HEK293T (cell line): Measurements from ENCODE around the gene SYNPR.
"Not testable (repeated sequence)": the region's sequence is repeated elsewhere in the genome, so short reads cannot be mapped to it uniquely, and the experiment has no call there.

Experiments
- CTCF ChIA-PET: fragments of 350-600 bp; formaldehyde crosslinking; extraction: SDS; loops from one replicate; lab custom pipeline; 2021; ENCODE audit warnings: antibody characterized with exemption, inconsistent platforms; lab: Yijun Ruan, JAX
- POLR2A ChIA-PET: fragments of 350-600 bp; formaldehyde crosslinking; extraction: SDS; loops from one replicate; lab custom pipeline; 2020; ENCODE audit warnings: antibody characterized with exemption, inconsistent platforms; lab: Yijun Ruan, JAX
- DNase-seq: peaks from one replicate; pipeline ENCODE4 v3.0.0; 2012; ENCODE audit warnings: mixed read lengths; ENCODE audit errors: extremely low spot score
- ARNT ChIP-seq: fragments of 450-650 bp; IDR thresholded peaks from 2 replicates; pipeline ENCODE4 v1.6.1; 2017; ENCODE audit warnings: mild to moderate bottlenecking
- BHLHE40 ChIP-seq: fragments of 450-650 bp; IDR thresholded peaks from 2 replicates; pipeline ENCODE4 v1.6.1; 2016; ENCODE audit warnings: mild to moderate bottlenecking, moderate library complexity, borderline replicate concordance
- CTBP1 ChIP-seq: fragments of 450-650 bp; IDR thresholded peaks from 2 replicates; pipeline ENCODE4 v1.6.1; 2016; ENCODE audit warnings: borderline replicate concordance
- ELF4 ChIP-seq: fragments of 450-650 bp; IDR thresholded peaks from 2 replicates; pipeline ENCODE4 v1.6.1; 2017; ENCODE audit warnings: antibody characterized with exemption
- FOXA1 ChIP-seq: fragments of 450-650 bp; IDR thresholded peaks from 2 replicates; pipeline ENCODE4 v1.6.1; 2016; ENCODE audit warnings: mild to moderate bottlenecking
- FOXK2 ChIP-seq: fragments of 450-650 bp; IDR thresholded peaks from 2 replicates; pipeline ENCODE4 v1.6.1; 2016; ENCODE audit warnings: mild to moderate bottlenecking
- FOXM1 ChIP-seq: fragments of 450-650 bp; IDR thresholded peaks from 2 replicates; pipeline ENCODE4 v1.6.1; 2017; ENCODE audit warnings: mild to moderate bottlenecking, borderline replicate concordance
- HDGF ChIP-seq: fragments of 450-650 bp; IDR thresholded peaks from 2 replicates; pipeline ENCODE4 v1.6.1; 2017; ENCODE audit warnings: antibody characterized with exemption, borderline replicate concordance
- L3MBTL2 ChIP-seq: fragments of 450-650 bp; conservative IDR thresholded peaks from 2 replicates; pipeline ENCODE4 v1.6.1; 2016; ENCODE audit warnings: mild to moderate bottlenecking
- LEF1 ChIP-seq: fragments of 450-650 bp; IDR thresholded peaks from 2 replicates; pipeline ENCODE4 v1.6.1; 2017; ENCODE audit warnings: mild to moderate bottlenecking, borderline replicate concordance
- NFRKB ChIP-seq: fragments of 450-650 bp; IDR thresholded peaks from 2 replicates; pipeline ENCODE4 v1.6.1; 2016; ENCODE audit warnings: mild to moderate bottlenecking, moderate library complexity
- SP1 ChIP-seq: fragments of 450-650 bp; IDR thresholded peaks from 2 replicates; pipeline ENCODE4 v1.6.1; 2017
- SUZ12 ChIP-seq: fragments of 450-650 bp; IDR thresholded peaks from 2 replicates; pipeline ENCODE4 v1.6.1; 2016; ENCODE audit warnings: mild to moderate bottlenecking
- TARDBP ChIP-seq: fragments of 450-650 bp; IDR thresholded peaks from 2 replicates; pipeline ENCODE4 v1.6.1; 2016
- ZNF384 ChIP-seq: fragments of 450-650 bp; IDR thresholded peaks from 2 replicates; pipeline ENCODE4 v1.6.1; 2016
- TF ChIP-seq, protein P1 (sequence below): fragments of 450-650 bp; IDR thresholded peaks from 2 replicates; pipeline ENCODE4 v1.6.1; 2016

Gene SYNPR

DNA sequence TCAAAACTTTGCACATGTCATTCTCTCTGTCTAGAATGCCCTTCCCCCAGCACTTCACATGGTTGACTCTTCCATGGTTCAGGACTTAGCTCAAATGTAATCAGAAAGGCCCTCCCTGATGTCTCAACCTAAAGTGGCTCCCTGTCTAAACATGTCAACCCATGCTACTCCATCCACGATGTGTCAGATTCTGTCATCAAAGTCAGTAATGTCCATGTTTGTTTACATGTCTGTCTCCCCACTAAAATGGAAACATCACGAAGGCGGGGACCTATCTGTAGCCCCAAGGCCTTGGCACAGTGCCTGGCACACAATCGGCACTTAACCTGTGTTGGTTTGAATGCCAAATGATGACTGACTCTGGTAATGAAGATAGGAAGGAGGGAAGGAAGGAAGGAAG, 353.6 kb downstream of the SYNPR start:
- ChIA-PET CTCF (no interaction called here), POLR2A (no interaction called here)
- TF ChIP-seq TARDBP (no peak), ARNT (no peak), CTBP1 (no peak), L3MBTL2 (no peak), LEF1 (no peak), ZNF384 (no peak), FOXA1 (no peak), ELF4 (no peak), SP1 (no peak), FOXM1 (no peak), HDGF (no peak), SUZ12 (no peak), NFRKB (no peak), BHLHE40 (no peak), FOXK2 (no peak)
- TF ChIP-seq, protein P1, sequence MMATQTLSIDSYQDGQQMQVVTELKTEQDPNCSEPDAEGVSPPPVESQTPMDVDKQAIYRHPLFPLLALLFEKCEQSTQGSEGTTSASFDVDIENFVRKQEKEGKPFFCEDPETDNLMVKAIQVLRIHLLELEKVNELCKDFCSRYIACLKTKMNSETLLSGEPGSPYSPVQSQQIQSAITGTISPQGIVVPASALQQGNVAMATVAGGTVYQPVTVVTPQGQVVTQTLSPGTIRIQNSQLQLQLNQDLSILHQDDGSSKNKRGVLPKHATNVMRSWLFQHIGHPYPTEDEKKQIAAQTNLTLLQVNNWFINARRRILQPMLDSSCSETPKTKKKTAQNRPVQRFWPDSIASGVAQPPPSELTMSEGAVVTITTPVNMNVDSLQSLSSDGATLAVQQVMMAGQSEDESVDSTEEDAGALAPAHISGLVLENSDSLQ = no peak

GRCh38 chr3:63635186-63635585, 357.1 kb downstream of the SYNPR start:
- TF ChIP-seq SUZ12 = no peak
- no peak for TF ChIP-seq HDGF
- ChIA-PET CTCF (interaction anchor here (0.6 kb wide), 1 partner anchor 20 kb away, joined by 4 read pairs; no protein-coding TSS in a partner anchor), POLR2A (no interaction called here)
- no peak for DNase-seq

More for the DNA sequence above, 353.6 kb downstream of the SYNPR start:
- no peak for DNase-seq

GRCh38 chr3:63639806-63640205, 361.7 kb downstream of the SYNPR start:
- no peak for DNase-seq
- TF ChIP-seq CTBP1 (no peak), HDGF (no peak)
- TF ChIP-seq, protein P1 = no peak
- CTCF ChIA-PET = no interaction called here
- POLR2A ChIA-PET = no interaction called here

DNA sequence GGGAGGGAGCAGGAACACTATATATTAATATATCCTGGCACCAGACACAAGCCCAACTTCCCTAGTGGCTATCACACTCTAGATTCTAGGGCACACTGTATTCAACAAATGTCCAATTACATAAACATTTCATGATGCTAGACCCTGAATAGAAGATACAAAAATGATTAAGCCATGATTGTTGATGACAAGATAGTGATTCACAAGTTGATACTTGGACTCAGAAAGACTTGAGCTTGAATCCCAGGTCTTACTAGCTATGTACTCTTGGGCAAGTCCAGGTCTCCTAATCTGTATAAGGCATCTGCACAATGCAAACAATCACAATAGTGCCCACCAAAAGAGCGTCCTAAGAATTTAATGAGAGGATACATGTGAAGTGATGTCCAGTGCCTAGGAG, 364.4 kb downstream of the SYNPR start:
- ChIA-PET CTCF (no interaction called here), POLR2A (no interaction called here)
- TF ChIP-seq BHLHE40 (no peak), FOXK2 (no peak), LEF1 (no peak), ZNF384 (no peak), NFRKB (no peak), ELF4 (no peak), ARNT (no peak), HDGF (no peak)
- TF ChIP-seq, protein P1 = no peak
- DNase-seq = no peak

DNA sequence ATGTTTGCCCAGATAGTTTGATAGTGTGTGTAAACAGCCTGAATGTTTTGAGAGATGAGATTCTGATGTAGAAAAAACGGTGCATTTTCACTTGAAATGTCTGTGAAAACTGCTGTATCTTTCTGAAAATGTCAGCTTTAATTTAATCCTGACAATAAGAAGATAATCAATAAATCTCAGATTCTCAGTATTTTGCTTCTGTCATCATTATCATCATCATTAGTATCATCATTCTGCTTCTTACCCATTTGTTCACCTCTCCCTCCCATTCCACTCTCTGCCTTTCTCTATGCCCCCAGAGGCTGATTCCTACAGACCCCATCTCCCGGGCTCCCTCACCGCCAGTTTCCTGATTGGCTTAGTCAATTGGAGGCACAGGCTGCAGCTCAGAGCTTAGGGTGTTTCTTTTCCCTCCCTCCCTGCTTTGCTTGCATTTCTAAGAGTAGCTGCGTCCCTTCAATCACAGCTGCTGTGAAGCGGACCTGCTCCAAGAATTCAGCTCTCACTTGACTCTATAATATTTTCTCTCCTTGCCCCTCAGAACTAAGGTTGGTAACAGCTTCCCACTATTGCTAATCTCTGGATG, 366.2 kb downstream of the SYNPR start:
- no peak for DNase-seq
- CTCF ChIA-PET = interaction anchor here (0.6 kb wide), 2 partner anchors 64 to 178 kb away, joined by 4 to 5 read pairs; no protein-coding TSS in a partner anchor
- POLR2A ChIA-PET = no interaction called here
- no peak for TF ChIP-seq FOXA1
- no peak for TF ChIP-seq LEF1
- TF ChIP-seq, protein P1 = no peak
- no peak for TF ChIP-seq HDGF
- TF ChIP-seq SUZ12 = no peak
- TF ChIP-seq ARNT = no peak
- TF ChIP-seq FOXM1 = no peak
- TF ChIP-seq ZNF384 = no peak
- TF ChIP-seq L3MBTL2 = no peak
- TF ChIP-seq TARDBP = no peak
- no peak for TF ChIP-seq SP1
- no peak for TF ChIP-seq NFRKB
- no peak for TF ChIP-seq BHLHE40
- no peak for TF ChIP-seq FOXK2
- no peak for TF ChIP-seq ELF4
- no peak for TF ChIP-seq CTBP1

DNA sequence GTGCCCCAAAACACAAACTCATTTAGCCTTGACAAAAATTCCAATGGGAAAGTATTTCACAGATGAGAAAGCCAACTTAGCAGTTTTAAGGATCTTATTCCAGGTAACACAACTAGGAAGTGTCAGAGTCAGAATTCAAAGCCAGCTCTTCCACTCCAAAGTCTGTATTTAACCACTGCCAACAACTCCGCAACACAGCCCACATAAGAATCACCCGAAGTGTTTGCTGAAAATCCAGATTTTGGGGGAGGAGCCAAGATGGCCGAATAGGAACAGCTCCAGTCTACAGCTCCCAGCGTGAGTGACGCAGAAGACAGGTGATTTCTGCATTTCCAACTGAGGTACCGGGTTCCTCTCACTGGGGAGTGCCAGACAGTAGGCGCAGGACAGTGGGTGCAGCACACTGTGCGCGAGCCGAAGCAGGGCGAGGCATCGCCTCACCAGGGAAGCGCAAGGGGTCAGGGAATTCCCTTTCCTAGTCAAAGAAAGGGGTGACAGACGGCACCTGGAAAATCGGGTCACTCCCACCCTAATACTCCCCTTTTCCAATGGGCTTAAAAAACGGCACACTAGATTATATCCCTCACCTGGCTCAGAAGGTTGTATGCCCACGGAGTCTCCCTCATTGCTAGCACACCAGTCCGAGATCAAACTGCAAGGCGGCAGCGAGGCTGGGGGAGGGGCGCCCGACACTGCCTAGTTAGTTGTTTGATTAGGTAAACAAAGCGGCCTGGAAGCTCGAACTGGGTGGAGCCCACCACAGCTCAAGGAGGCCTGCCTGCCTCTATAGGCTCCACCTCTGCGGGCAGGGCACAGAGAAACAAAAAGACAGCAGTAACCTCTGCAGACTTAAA, 367.0 kb downstream of the SYNPR start:
- CTCF ChIA-PET = interaction anchor here (0.6 kb wide), 1 partner anchor 121 kb away, joined by 3 read pairs; no protein-coding TSS in a partner anchor
- POLR2A ChIA-PET, DNase-seq: not testable (repeated sequence)
